SK-N-SH treated with all-trans-retinoic acid at 6 μM for 48 hours (cell line): ENCODE measurements around the gene BAIAP3.

ENCODE experiments used
- ATAC-seq: fragments of 200-7000 bp; cut with Tn5 transposase; 3 replicates; pipeline ENCODE4 v1.9.1; 2020; ENCODE audit warnings: mild to moderate bottlenecking, moderate library complexity
- ARNTL ChIP-seq: fragments of 450-650 bp; formaldehyde crosslinking; IDR thresholded peaks from 2 replicates; pipeline ENCODE4 v1.5.0; 2020; ENCODE audit warnings: low read depth, mild to moderate bottlenecking, moderate library complexity, borderline replicate concordance
- BACH2 ChIP-seq: fragments of 250-450 bp; sonication (Bioruptor Pico); IDR thresholded peaks from 2 replicates; pipeline ENCODE4 v1.9.0; 2021; ENCODE audit warnings: mild to moderate bottlenecking, borderline replicate concordance
- CREB5 ChIP-seq: fragments of 250-450 bp; sonication (Bioruptor Pico); IDR thresholded peaks from 2 replicates; pipeline ENCODE4 v1.5.1; 2020; ENCODE audit warnings: low read depth, mild to moderate bottlenecking, moderate library complexity
- CSDC2 ChIP-seq: fragments of 250-450 bp; sonication (Bioruptor Pico); IDR thresholded peaks from 2 replicates; pipeline ENCODE4 v1.5.0; 2020; ENCODE audit warnings: mild to moderate bottlenecking, moderate library complexity
- CSRNP3 ChIP-seq: fragments of 250-450 bp; sonication (Bioruptor Pico); IDR thresholded peaks from 2 replicates; pipeline ENCODE4 v1.5.1; 2021; ENCODE audit warnings: mild to moderate bottlenecking, moderate library complexity
- ESRRG ChIP-seq: fragments of 250-450 bp; sonication (Bioruptor Pico); IDR thresholded peaks from 2 replicates; pipeline ENCODE4 v1.6.1; 2021; ENCODE audit warnings: mild to moderate bottlenecking
- GLIS3 ChIP-seq: fragments of 250-450 bp; sonication (Bioruptor Pico); IDR thresholded peaks from 2 replicates; pipeline ENCODE4 v1.5.0; 2020; ENCODE audit warnings: mild to moderate bottlenecking, moderate library complexity
- ISL1 ChIP-seq: fragments of 250-450 bp; sonication (Bioruptor Pico); IDR thresholded peaks from 2 replicates; pipeline ENCODE4 v2.1.2; 2022; ENCODE audit warnings: mild to moderate bottlenecking, moderate library complexity
- OSR1 ChIP-seq: fragments of 250-450 bp; sonication (Bioruptor Pico); IDR thresholded peaks from 2 replicates; pipeline ENCODE4 v1.8.0; 2022; ENCODE audit warnings: moderate library complexity, mild to moderate bottlenecking, inconsistent platforms
- PATZ1 ChIP-seq: fragments of 250-450 bp; sonication (Bioruptor Pico); IDR thresholded peaks from 2 replicates; pipeline ENCODE4 v1.8.0; 2020; ENCODE audit warnings: mild to moderate bottlenecking, moderate library complexity, borderline replicate concordance
- POU6F1 ChIP-seq: fragments of 250-450 bp; sonication (Bioruptor Pico); IDR thresholded peaks from 2 replicates; pipeline ENCODE4 v1.8.0; 2021; ENCODE audit warnings: low read depth, mild to moderate bottlenecking, moderate library complexity, borderline replicate concordance
- PPARA ChIP-seq: fragments of 250-450 bp; sonication (Bioruptor Pico); IDR thresholded peaks from 2 replicates; pipeline ENCODE4 v1.5.0; 2020; ENCODE audit warnings: mild to moderate bottlenecking, borderline replicate concordance
- RARB ChIP-seq: fragments of 250-450 bp; sonication (Bioruptor Pico); IDR thresholded peaks from 2 replicates; pipeline ENCODE4 v1.8.0; 2021; ENCODE audit warnings: mild to moderate bottlenecking, moderate library complexity
- SNAI2 ChIP-seq: fragments of 250-450 bp; sonication (Bioruptor Pico); IDR thresholded peaks from 2 replicates; pipeline ENCODE4 v1.5.0; 2020; ENCODE audit warnings: mild to moderate bottlenecking, moderate library complexity
- TCF4 ChIP-seq: fragments of 250-450 bp; sonication (Bioruptor Pico); IDR thresholded peaks from 2 replicates; pipeline ENCODE4 v1.8.0; 2021; ENCODE audit warnings: mild to moderate bottlenecking, moderate library complexity, borderline replicate concordance
- TOX ChIP-seq: fragments of 250-450 bp; sonication (Bioruptor Pico); IDR thresholded peaks from 2 replicates; pipeline ENCODE4 v1.8.0; 2021; ENCODE audit warnings: mild to moderate bottlenecking, moderate library complexity, borderline replicate concordance
- TSHZ2 ChIP-seq: fragments of 250-450 bp; sonication (Bioruptor Pico); IDR thresholded peaks from 2 replicates; pipeline ENCODE4 v1.5.0; 2020; ENCODE audit warnings: mild to moderate bottlenecking, moderate library complexity
- ZC3H10 ChIP-seq: fragments of 250-450 bp; sonication (Bioruptor Pico); IDR thresholded peaks from 2 replicates; pipeline ENCODE4 v1.5.1; 2021; ENCODE audit warnings: mild to moderate bottlenecking, moderate library complexity
- ZFP3 ChIP-seq: fragments of 250-450 bp; sonication (Bioruptor Pico); IDR thresholded peaks from 2 replicates; pipeline ENCODE4 v1.5.0; 2020; ENCODE audit warnings: mild to moderate bottlenecking, moderate library complexity
- ZFP30 ChIP-seq: fragments of 450-650 bp; formaldehyde crosslinking; IDR thresholded peaks from 2 replicates; pipeline ENCODE4 v1.5.0; 2022; ENCODE audit warnings: mild to moderate bottlenecking, moderate library complexity
- ZNF565 ChIP-seq: fragments of 450-650 bp; formaldehyde crosslinking; conservative IDR thresholded peaks from 2 replicates; pipeline ENCODE4 v1.5.0; 2020; ENCODE audit warnings: low read depth, mild to moderate bottlenecking, moderate library complexity
- ZNF70 ChIP-seq: fragments of 450-650 bp; formaldehyde crosslinking; IDR thresholded peaks from 2 replicates; pipeline ENCODE4 v1.5.0; 2020; ENCODE audit warnings: mild to moderate bottlenecking, moderate library complexity
- ZNF8 ChIP-seq: fragments of 450-650 bp; formaldehyde crosslinking; IDR thresholded peaks from 2 replicates; pipeline ENCODE4 v1.5.0; 2020; ENCODE audit warnings: mild to moderate bottlenecking, moderate library complexity

The BAIAP3 gene

GRCh38 chr16:1372292-1372950 lies 39.0 kb downstream of the BAIAP3 start:
- no peak for ATAC-seq
- no peak for TF ChIP-seq ARNTL
- TF ChIP-seq, all 23 proteins: peak for 0

- TF ChIP-seq ISL1 (CRISPR knock-in tag) (no peak), CREB5 (CRISPR knock-in tag) (no peak), OSR1 (no peak), SNAI2 (CRISPR knock-in tag) (no peak), CSRNP3 (CRISPR knock-in tag) (no peak), ESRRG (CRISPR knock-in tag) (no peak)
- ATAC-seq, result no peak
These were observed 41.2 kb downstream of the BAIAP3 start for GRCh38 chr16:1374418-1375297.

GRCh38 chr16:1375298-1375640 lies 41.8 kb downstream of the BAIAP3 start:
- ATAC-seq, result no peak
- TF ChIP-seq CREB5 (CRISPR knock-in tag), result no peak

- TF ChIP-seq TOX (CRISPR knock-in tag), result no peak
- no peak for TF ChIP-seq POU6F1 (CRISPR knock-in tag)
- no peak for TF ChIP-seq ZNF565 (CRISPR knock-in tag)
- TF ChIP-seq PATZ1 (CRISPR knock-in tag), result no peak
- no peak for TF ChIP-seq TCF4
- TF ChIP-seq ZFP3 (CRISPR knock-in tag), result no peak
- TF ChIP-seq OSR1, result no peak
- no peak for TF ChIP-seq SNAI2 (CRISPR knock-in tag)
- no peak for TF ChIP-seq ARNTL
- no peak for TF ChIP-seq TSHZ2 (CRISPR knock-in tag)
- TF ChIP-seq ZFP30 (CRISPR knock-in tag), result no peak
- no peak for TF ChIP-seq GLIS3
- TF ChIP-seq CSDC2, result no peak
- no peak for TF ChIP-seq BACH2 (CRISPR knock-in tag)
- no peak for TF ChIP-seq ESRRG (CRISPR knock-in tag)
- no peak for TF ChIP-seq ZNF8 (CRISPR knock-in tag)
- no peak for TF ChIP-seq PPARA
- no peak for TF ChIP-seq ZC3H10 (CRISPR knock-in tag)
- no peak for TF ChIP-seq RARB (CRISPR knock-in tag)
- TF ChIP-seq ZNF70 (CRISPR knock-in tag), result no peak
- TF ChIP-seq, all 23 proteins: peak for 0
- no peak for ATAC-seq
These were observed 42.4 kb downstream of the BAIAP3 start for GRCh38 chr16:1375741-1376410.
